GM19468 (cell line): ENCODE results near the gene LRP2.

Experiments
- ATAC-seq: cut with Tn5 transposase; IDR thresholded peaks from one replicate; pipeline ENCODE4 v1.9.1; 2021; ENCODE audit warnings: mild to moderate bottlenecking, moderate library complexity, moderate number of reproducible peaks; ENCODE audit not compliant: unreplicated experiment; ENCODE audit errors: extremely low read depth

The LRP2 gene

GRCh38 chr2:169259402-169259801 is 102.9 kb downstream of the LRP2 start:
- ATAC-seq, result no peak

DNA sequence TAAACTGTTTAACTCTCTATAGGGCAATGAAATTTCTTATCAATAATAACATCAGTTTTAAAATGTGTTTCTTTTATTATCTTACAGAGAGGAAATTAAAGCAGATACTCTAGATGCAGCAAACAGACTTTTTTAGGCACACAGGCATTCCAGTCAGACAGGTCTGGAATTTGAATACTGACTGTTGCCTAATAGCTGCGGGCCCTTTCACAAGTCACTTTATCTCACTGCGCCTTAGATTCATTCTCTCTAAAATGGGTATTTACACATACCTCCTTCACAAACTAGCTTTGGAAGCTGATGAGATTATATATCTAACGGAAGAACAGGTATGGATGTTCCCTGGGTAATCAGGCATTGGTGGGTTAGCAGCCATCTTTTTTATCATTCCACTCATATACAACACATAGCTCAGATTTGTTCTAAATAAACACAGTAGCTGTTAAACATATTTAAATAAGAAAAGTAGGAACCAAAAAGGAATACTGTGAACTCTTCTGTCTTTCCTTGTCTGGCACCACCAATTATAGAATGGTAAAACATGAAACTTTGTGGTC is 104.2 kb downstream of the LRP2 start:
- no peak for ATAC-seq

DNA sequence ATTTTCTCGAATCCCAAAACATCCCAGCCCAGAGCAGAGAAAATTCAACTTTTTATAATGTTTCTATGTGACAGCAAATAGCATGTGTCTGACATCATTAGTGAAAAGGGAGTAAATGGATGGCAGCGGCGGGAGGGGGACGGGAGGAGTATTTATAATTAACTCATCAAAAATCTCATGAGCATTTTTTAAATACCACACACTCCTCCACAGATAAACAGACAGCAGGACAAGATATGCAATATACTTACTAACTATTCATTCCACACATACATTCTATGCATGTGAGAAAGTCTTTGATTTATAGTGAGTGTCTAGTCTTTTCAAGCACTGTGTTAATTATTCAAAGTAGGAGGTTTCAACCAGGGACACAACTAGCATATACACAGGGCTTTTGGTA is 107.6 kb downstream of the LRP2 start:
- ATAC-seq, result no peak

DNA sequence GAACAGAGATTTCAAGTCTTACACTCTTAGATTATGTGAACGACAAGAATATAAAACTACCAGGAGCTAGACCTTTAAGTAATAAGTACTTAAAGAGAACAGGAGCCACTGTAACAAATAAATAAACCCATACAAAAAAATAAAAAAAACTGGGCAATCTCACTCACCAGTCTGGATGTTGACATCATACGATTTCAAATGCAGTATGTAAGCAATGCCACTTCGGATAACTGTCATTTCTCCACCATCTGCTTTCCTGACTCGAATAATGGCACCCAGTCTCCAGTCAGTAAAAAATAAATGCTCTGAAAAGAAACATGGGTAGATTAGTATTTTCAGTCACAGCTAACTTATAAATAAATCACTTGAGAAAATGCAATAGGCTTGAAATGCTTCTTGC is 115.1 kb downstream of the LRP2 start:
- ATAC-seq, result no peak

DNA sequence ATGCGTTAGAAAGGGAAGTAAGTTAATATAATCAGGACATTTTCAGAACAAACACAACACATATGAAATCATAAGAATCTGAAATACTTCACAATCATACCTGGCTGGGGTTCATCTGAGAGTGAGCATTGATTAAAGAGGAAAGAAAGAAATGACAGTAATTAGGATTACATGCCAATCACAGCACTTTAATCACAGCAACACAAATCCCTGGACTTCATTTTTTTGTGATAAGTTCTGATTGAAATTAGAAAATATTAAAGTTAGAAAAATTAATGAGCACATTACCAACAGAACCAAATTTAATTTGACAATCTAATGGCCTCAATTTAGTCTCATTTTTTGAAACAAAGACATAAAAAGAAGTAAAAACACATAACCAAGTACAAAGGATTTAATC is 121.9 kb downstream of the LRP2 start:
- ATAC-seq, result no peak

- ATAC-seq, result no peak
Measured at GRCh38 chr2:169237939-169238338, 124.4 kb downstream of the LRP2 start.

GRCh38 chr2:169237286-169237685 is 125.0 kb downstream of the LRP2 start:
- no peak for ATAC-seq

- no peak for ATAC-seq
Measured at GRCh38 chr2:169232551-169233154, 129.7 kb downstream of the LRP2 start.

- ATAC-seq, result no peak
Measured at GRCh38 chr2:169230204-169230603, 132.1 kb downstream of the LRP2 start.

DNA sequence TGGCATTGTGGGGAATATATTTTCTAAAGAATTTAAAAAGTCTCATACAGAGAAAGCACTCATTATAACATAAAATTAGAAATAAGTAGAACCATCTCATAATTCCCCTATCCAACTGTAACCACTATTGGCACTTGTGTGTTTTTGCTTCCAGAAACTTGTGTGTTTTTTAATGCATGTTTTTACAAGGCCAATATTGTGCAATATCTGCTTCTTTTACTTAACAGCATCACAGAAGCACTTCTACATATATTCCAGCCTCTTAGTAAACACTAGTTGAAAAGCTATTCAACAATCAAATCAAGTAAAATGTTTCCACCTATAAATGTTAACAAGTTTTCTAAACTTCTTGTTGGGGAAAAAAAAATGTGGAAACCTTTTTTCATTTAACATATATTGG is 132.7 kb downstream of the LRP2 start:
- ATAC-seq, result no peak

GRCh38 chr2:169225906-169226305 is 136.4 kb downstream of the LRP2 start:
- ATAC-seq, result no peak

GRCh38 chr2:169225233-169225750 is 137.0 kb downstream of the LRP2 start:
- no peak for ATAC-seq

DNA sequence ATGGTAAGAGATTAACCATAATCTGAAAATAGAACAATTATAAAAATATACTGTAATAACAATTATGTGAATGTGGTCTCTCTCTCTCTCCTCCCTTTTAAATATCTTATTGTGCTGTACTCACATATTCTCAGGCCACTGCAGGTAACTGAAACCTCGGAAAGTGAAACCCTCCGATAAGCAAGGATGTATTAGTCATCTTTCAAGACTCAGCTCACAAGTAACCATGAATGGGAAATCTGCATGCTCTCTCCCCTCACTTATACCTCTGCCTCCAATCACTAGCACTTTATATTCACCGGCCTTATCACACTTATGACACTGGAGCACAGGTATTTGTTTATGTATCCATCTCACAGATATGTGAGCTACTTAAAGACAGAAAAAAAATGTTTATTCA is 139.7 kb downstream of the LRP2 start:
- ATAC-seq, result peak; percentile 79

- ATAC-seq, result no peak
Measured at GRCh38 chr2:169221745-169222369, 140.5 kb downstream of the LRP2 start.

DNA sequence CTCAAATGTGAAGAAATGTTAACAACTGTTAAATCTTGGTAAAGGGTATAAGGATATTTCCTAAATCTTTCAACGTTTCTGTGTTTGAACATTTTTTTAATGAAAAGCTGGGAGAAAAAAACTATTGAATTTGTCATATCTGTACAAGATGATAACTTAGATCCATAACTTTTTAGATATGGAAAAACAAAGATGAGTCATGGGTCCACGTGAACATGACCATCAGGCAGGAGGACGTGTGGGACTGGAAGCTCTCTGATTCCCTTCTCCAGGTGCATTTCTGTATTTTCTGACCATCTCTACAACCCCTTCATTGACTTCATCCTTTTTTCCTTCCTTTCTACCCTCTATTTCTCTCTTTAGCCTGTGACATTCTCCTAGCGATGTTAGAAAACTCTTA is 151.4 kb downstream of the LRP2 start:
- no peak for ATAC-seq

DNA sequence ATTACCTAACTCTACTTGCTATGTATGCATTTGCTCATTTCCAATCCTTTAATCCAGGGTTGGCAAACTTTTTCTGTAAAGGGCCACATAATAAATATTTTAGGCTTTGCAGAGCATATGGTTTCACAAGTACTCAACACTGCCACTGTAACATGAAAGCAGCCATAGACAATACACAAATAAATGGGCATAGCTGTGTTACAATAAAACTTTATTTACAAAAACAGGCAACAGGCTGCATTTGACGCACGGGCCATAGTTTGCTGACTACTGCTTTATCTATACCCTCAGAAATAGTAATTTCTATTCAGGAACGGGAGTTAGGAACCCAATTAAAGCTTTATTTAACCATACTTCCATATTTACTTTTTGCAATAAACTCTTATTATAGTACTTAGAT is 154.3 kb downstream of the LRP2 start:
- no peak for ATAC-seq

- no peak for ATAC-seq
Measured at GRCh38 chr2:169205176-169205575, 157.2 kb downstream of the LRP2 start.

DNA sequence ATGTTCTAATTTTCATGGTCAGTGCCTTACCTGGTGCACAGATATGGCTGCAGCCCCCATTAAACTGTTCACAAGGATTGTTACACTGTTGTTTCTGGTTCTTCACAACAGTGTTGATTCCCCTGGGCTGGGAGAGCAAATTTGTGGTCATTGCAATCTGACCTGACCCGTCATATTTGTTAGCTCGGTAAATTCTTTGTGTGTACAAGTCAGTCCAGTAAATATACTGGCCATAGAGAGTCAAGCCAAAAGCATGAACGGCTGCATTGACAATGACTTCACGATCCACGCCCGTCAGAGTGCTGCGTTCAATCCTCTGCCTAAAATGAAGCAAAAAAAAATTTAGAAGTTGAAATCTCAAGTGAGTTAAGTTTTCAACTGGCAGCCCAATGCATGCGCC is 158.4 kb downstream of the LRP2 start:
- ATAC-seq, result no peak

GRCh38 chr2:169200756-169201155 is 161.6 kb downstream of the LRP2 start:
- ATAC-seq, result no peak

DNA sequence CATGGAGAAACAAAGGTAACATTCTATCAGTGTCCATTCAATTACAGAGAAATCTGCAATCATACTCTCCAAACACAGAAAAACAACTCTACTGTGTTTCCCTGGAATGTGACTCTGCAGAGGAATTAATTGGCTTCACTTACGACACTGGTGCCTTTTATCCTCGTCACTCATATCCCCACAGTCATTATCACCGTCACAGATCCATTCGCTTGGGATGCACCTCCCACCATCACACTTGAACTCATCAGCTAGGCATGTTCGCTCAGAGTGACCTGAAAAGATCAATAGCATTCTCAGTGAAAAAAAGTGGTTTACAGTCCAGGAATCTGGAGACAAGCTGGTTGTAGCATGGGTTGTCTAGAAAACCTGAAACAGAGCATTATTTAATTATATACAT is 168.7 kb downstream of the LRP2 start:
- ATAC-seq, result no peak

- no peak for ATAC-seq
Measured at GRCh38 chr2:169190197-169190775, 172.0 kb downstream of the LRP2 start.
